Activated T-helper 9 cell treated with anti-CD3 and anti-CD28 coated beads, Interleukin-2, amount 50 U/mL, for 16 hours (primary cell): ENCODE measurements around the gene UNC13B.
A peak's percentile ranks its signal among the peaks of the same experiment; 100 is the strongest.
"Not testable (repeated sequence)": the region's sequence is repeated elsewhere in the genome, so short reads cannot be mapped to it uniquely, and the experiment has no call there.

Experiments used
- DNase-seq: peaks from one replicate; pipeline ENCODE4 v3.0.0-alpha.2; 2020; ENCODE audit warnings: low read depth

UNC13B gene

DNA sequence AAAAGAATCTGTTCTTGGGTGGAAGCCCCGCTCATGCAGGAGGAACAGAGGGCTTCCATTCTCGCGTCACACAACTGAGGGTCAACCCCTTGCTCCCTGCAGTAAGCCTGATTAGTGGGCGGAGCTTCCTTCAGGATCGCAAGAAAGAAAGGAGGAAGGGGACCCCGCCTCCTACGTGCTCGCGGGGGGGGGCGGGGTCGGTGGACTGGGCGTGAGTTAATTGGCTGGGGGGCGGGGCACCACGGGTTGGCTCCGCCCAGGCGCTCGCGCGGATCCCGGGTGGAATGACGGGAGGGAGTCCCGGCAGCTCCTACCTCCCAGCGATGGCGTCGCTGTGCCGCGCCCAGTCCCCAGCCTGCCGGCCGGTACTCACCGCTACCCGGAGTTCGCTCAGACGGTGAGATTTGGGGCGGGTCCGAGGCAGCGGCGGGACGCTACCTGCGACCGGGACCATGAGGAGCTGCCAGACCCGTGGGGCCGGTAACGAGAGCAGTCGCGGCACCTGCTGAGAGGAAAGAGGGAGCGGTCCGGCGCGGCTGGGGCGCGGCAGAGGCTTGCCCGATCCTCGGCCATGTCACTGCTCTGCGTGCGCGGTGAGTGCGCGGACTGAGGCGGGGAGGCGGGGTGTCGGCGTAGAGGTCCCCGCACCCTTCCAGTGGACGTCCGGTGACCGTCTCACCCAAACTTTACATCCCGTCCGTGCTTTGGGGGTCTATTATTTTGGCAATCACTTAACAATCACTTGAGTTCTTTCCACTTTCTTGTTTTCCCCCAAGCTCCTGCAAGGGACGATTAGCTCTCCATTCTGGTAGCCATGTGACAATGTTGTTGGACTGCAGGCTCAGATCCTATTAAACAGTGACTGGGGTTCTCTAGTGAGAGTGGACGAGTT, at the start of gene UNC13B:
UNC13B (plus strand) TSS at position 297 of the 892 bp plus-strand sequence; CDS start at position 572, 275 bp downstream.
- DNase-seq, result peak; percentile 58

DNA sequence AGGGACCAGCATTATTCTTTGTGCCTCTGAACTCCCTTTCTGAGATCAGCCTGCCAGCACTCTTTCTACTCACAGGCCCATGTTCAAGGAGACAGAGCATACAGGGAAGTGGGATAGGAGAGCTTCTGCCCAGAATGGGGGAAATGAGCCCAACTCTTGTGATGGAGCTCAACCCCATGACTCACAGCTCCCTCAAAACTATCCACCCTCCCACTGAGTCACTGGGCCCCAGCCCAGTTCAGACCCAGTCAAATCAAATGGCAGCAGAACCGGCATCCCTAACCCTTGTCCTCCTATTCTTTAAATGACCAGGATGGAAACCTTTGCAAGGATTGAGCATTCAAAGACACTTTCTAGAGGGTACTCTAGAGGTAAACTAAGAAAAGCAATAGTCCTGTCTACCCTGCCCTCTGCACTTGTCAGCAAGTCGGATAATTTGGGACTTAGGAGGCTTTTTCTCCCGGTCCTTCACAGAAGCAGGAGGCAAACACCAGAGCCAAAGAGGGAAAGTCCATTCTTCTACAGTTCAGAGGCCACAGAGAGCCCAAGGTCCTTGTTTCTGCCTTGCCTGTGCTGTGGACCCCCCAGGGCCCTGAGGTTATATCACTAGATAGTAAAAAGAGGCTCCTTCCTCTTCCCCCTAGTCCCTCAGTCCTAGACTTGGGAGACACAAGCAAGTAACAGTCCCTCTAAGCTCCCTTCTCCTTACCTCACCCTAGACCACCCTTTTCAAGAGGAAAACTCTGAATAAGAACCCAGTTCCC, 49.4 kb upstream of the UNC13B start:
- DNase-seq, result no peak

DNA sequence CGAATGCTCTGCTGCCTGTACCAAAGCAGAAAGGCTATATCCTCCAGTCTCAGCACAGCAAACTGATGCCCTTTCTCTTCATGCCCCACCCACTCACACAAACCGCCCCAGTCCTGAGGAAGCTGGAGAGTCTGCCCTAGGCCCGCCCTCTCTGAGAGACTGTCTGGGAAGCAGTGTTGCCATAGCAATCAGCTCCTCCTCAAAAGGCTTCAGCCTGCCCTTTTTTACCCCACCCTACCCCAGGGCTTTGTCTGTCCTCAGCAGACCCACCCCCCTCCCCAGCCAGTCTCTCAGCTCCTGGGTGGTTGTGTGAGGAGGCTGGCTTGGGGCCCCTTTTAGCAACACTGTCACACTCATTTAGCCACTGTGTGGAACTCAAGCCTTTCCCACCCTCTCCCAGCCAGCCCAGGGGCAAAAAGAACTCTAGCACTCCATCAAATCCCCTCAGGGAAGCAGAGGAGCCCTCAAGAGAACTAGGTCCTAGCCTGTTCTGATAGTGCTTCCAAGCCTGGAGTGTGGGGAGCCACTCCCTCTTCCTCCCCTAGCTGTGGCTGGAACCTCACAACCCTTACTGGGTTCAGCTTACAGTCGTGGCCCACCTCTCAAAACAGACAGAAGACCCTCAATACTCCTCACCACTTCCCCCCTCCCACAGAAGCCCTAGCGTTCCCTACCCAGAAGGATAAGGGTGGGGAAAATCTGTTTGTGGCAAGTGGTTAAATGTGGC, 47.5 kb upstream of the UNC13B start:
- DNase-seq, result peak; percentile 45

DNA sequence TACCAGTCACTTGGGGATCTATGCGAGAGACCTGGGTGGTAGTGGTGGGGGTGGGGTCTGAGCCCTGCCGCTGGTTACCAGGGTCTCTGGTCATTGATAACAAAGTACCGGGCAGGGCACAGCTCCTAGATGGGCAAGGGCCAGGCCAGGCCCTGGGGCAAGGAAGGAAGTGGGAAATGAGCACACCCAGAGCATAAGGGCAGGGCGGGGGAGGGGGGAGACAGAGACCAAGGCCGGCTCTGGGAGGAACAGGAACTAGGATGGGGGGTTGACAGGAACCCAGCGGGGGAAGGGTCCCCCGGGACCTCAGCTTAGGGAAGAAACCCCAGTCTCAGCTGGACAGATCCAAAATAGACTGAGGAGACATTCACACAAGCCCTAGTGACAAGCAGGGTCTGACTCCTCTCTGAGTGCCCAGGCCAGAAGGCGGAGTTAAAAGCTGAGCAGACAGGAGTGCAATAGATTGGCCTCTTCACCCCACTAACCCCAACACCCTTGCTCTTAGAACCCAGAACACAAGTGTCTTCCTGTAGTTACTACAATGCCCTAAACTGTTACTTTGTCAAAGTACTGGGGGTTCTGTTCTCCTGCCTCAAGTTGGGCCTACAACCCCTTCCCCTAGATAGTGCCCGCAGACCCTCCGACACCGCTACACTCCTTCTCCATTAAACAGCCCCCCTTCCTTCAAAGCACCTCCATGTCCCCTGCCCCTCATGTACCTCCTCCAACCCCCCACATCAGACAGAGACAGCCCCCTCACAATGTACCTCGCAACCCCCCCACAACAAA, 46.8 kb upstream of the UNC13B start:
- DNase-seq, result no peak

DNA sequence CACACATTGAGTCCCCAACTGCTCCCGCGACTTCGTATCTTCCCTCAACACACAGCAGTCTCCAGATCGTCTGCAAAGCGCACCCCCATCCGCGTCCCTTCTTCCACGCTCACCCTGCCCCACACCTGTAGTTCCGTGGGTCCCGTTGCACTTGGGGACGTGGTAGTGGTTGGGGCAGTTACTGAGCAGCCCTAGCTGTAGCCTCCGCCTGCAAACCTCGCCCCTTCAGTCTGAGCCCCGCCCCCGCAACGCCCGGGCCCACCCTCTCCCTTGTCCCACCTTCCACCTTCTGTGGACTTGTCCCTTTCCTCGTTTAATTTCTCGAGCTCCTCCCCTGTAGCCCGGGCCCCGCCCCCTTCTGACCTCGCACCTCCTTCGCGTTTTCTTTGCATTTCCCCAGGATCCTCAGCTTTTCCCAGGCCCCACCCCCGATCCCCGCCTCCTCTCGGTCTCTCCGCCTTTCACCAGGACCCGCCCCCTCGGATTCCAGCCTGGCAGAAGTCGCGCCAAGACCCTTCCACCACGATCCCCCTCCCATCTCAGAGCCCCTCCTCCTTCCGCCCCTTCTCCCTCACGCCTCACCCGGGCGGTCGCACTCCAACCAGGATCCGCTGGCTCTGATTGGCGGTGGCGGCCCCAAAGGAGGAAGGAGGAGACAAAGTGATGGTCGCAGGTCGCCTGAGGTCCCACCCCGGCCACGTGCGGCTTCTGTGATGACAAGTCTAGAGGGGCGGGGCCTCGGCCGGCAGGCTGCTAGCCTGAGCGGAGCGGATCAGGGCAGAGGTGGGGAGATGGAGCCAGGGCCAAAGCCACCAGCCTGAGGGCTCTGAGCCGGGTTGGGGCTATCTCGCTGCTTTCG, 45.9 kb upstream of the UNC13B start, which contains the start of gene ATOSB:
ATOSB (minus strand) TSS at position 183 of the 859 bp plus-strand sequence. CDS start 7,588 bp downstream, outside the sequence.
- peak; percentile 89 for DNase-seq

DNA sequence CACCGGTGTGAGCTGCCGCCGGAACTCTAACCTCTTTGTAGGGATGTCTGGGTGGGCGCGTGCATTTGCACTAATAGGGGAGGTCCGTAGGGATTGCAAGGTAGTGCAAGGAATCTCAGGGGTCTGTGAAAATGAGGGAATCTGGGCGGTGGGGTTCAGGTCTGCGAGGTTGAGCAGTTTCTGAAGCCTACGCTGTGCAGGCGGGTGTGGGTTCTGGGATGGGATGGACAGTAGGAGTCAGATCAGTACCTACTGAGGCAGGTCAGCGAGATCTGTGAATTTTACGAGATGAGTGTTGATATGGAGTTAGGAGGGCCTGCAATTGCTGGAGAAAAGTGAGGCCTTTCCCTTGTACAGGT, 45.3 kb upstream of the UNC13B start:
- DNase-seq, result no peak

DNA sequence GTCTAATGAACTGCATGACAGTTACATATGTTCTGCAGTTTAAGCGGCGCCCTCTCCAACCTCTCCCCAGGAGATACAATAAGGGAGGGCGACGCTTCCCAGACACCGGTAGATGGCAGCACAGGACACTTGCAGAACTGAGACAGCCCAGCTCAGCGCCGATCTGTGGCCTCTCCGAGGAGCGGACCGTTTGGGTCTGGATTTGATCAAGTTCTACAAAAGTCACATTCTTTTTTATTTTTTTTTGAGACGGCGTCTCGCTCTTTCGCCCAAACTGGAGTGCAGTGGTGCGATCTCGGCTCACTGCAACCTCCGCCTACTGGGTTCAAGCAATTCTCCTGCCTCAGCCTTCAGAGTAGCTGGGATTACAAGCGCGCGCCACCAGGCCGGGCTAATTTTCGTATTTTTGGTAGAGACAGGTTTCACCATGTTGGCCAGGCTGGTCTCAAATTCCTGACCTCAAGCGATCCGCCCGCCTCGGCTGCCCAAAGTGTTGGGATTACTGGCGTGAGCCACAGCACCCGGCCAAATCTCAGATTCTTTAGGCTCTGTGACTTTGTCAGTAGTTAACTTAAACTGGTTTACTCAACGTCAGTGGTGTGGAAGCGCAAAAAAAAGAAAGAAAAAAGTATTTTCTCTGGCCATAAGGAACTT, 44.8 kb upstream of the UNC13B start:
- peak; percentile 78 for DNase-seq

DNA sequence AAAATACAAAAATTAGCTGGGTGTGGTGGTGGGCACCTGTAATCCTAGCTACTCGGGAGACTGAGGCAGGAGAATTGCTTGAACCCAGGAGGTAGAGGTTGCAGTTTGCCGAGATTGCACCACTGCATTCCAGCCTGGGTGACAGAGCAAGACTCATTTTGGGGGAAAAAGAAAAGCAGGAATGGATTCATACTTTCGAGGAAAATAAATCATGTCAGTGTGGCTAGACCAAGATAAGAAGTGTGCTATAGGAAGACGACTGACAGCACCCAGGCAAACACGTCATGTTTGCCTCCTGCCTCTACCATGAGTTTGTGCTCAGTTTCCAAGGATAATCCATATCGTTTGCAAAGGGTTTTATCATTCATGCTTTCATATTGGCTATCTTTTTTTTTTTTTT, 26.9 kb upstream of the UNC13B start:
- DNase-seq, result no peak

DNA sequence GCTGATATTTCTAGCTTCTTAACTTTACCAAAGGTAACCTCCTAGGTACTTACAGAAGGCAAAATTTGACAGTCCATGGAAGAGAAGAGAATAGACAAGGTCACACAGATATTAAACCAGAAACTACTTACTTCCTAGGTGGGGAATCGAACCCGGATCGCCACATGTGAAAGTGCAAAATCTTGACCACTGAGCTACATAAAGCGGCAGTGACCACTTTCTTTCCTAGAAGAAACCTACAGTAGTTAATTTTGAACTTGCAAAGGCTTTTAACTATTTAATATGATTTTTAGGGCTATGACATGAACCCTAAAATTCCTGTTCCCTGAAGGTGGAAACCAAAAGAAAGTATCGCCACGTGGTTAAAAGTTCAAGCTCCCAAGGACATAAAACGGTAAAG, 25.8 kb upstream of the UNC13B start:
- no peak for DNase-seq

DNA sequence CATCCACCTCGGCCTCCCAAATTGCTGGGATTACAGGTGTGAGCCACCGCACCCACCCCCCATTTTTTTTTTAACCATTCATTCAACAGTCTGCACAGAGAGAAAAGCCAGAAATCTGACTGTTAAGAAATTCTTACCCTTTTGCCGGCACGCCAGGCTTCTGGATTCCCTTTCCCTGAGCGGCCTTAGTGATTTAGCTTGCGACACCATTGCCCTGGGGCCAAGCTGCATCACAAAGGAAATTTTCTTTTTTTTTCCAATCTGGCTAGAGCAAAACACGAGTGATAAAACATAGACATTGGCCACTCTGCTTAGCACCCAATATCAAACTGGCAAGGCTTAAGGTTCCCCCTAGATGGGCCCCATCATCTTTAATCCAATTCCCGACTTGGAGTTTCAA, 24.9 kb upstream of the UNC13B start:
- no peak for DNase-seq

DNA sequence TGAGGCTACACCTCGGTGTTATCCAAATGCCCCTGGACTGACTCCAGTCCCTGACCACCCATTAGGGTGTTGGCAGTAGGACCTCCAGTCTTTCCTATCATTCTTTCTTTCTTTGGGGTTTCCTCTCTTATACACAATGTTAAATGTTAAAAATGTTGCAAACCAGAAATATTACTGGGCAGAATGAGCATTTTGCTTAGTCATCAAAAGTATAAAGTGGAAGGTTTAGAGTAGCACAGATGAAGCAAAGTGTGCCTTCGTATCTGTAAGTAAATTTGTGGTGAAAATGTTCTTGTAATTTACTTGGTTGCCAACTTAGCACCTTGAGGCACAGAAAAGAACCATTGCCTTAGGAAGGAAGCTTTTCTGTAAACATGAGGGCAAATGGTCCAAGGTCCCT, 21.7 kb upstream of the UNC13B start:
- no peak for DNase-seq

DNA sequence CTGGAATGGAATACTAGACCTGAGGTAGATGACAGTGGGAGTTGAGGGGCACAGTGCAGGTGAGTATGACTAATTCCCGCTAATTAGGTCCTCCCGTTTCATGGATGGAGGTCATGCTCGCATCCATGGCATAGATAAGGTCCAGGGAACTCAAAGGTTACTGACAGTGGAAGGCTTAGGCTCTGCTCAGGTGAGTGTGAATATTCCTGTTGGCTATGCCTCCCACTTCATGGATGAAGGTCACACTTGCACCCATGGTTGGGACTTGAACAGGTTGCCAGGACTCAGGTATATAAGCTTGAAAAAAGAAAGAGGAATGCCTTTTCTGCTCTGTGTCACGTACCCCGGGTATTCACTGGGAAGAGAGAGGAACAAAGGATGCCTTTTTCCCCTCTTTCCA, 19.8 kb upstream of the UNC13B start:
- no peak for DNase-seq

DNA sequence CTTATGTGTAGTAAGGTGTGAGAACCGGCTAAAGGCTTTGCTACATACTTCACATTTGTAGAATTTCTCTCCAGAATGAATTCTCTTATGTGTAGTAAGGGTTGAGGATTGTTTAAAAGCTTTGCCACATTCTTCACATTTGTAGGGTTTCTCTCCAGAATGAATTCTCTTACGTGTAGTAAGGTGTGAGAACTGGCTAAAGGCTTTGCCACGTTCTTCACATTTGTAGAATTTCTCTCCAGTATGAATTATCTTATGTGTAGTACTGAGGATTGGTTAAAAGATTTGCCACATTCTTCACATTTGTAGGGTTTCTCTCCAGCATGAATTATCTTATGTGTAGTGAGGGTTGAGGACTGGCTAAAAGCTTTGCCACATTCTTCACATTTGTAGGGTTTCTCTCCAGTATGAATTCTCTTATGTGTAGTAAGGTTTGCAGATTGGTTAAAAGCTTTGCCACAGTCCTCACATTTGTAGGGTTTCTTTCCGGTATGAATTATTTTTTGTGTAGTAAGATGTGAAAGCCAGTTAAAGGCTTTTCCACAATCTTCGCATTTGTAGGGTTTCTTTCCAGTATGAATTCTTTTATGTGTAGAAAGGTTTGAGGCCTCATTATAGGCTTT, 13.8 kb upstream of the UNC13B start:
- DNase-seq, result not testable (repeated sequence)

DNA sequence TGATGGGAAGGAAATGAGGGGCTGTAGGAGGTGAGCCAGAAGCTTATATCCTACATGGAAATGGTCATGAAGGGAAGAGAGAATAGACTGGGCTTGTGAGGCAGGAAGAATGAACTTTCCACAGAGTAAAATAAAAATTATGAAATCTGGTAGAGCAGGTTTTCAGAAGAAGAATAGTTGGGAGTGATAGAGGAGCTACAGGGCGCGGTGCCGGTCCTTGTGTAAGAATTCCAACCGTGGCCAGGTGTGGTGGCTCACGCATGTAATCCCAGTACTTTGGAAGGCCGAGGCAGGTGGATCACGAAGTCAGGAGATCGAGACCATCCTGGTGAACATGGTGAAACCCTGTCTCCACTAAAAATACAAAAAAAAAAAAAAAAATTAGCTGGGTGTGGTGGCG, 8.9 kb upstream of the UNC13B start:
- DNase-seq, result no peak

DNA sequence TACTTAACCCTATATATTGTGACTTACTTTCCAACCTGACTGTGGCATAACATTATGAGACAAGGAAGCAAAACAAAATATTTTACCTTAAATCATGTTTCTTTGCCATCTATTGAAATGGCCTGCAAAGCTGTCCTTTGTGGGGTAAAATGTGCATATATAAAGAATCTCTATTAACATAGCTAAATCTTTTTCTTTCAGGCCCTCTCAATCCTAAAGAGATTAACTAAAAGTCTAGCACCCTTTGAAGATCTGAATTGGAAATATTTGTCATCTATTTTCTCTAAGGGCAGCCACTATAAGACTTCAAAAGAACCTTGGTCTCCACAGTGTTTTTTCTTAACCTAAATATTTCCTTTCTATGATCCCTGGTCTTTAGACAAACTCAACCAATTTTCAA, 5.0 kb upstream of the UNC13B start:
- DNase-seq, result no peak

DNA sequence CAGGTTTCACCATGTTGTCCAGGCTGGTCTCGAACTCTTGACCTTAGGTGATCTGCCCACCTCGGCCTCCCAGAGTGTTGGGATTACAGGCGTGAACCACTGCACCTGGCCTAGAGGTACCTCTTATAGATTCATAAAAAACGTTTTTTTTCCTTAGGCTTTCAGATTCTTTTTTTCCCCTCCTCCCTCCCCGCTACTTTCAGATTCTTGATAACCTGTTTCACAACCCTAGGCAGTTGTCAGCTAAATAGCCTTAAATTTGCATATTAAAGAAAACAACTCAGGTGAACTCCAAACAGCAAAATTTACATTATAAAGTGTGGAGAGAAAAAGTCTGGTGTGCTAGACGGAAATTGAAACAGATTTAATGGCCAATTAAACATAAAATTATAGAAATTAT, 4.0 kb upstream of the UNC13B start:
- not testable (repeated sequence) for DNase-seq

DNA sequence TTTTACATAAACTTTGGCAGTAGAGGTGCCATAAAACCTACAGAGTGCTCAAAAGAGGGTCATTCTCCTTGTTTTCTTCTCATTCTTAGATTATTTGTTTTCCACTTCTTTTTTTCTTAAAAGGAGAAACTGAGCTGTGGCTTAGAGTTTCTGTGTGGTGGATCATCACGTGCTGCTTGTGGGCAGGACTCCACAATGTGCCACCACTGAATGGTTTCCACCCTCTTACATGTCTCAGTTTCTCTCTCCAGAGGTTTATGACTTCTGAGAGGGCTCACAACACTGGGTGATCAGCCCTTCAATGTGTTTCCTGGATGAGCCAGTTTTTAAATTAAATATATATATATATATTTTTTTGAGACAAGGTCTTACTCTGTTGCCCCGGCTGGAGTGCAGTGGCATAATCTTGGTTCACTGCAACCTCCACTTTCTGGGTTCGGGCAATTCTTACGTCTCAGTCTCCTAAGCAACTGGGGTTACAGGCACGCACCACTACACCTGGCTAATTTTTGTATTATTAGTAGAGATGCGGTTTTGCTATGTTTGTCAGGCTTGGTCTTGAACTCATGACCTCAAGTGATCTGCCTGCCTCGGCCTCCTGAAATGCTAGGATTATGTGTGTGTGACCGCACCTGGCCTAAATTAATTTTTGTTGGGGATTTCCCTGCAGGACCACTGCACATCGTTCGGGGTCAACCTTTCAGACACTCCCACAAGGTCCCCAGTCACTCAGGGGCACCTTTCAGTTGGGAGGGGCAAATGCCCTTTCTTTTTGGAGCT, 3.1 kb upstream of the UNC13B start:
- DNase-seq, result no peak

DNA sequence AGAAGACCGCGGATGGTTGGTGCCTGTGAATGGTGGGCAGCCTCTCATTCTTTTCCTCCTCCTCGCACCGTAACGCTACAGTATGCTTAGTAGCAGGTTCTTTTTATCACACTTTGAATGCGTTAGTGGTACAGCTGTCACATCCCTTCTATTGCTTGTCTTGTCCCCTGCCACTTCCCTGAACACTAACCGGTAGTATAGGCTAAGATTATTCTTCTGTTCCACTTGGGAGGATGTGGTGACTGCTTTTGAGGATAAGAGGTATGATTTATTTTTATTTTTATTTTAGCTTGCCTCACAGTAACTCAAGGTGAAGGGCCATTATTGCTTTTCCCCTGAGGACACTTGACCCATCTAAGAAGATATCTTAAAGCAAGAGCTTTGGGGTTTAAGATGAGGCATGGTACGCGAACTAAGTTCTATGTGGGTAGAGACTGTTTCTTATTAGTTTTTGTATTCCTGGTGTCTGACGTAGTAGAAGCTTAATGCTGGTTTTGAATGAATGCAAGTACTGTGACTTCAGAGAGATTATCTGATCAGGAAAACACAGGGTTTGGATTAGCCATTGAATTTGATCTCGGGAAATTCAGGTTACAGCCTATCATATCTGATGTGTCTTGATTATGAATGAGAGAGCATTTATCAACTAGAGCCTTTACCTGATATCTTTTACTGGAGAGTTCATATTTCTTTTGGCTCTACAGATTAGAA, 951 bp downstream of the UNC13B start:
- DNase-seq, result no peak
